Stimulated activated CD8-positive, alpha-beta memory T cell treated with anti-CD3 and anti-CD28 coated beads, Interleukin-7, amount 100 ng/mL, for 1 hour (primary cell): ENCODE measurements around the gene WWOX.

ENCODE experiments used
- DNase-seq, 2 donors: peaks; one replicate each; pipeline ENCODE4 v3.0.0-alpha.2; 2020; ENCODE audit warnings: low read depth in 2 of 2

WWOX gene

DNA sequence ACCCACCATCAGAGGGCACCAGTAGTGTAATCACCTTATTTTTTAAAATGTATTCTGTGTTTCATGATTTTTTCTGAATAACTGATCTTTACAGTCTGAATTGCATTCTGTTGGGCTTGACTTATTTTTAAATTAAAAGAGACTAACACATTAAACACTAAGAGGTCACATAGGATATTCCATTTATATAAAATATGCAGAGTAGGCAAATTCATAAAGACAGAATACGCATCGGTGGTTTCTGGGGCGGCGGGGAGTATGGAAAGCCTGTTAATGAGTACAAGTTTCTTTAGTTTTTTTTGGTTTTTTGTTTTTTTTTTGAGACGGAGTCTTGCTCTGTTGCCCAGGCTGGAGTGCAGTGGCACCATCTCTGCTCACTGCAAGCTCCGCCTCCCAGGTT lies 366.3 kb downstream of the WWOX start:
- no peak for DNase-seq

DNA sequence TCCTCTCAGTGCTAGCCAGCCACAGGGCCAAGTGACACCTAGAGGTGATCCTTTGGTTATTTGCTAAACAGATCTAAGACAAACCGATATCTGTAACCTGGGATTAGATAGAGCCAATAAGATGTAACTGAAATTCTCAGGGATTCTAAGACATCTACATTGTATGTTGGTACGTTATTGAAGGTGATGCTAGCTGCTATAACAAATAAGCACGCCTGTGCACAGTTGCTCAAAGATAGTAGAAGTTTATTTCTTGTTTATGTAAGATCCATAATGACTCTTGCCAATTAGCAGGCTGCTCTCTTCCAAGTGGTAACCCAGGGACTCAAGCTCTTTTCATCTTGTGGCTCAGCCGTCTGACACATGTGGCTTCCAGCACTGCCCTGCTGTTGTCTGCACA lies 370.3 kb downstream of the WWOX start:
- DNase-seq: no peak

DNA sequence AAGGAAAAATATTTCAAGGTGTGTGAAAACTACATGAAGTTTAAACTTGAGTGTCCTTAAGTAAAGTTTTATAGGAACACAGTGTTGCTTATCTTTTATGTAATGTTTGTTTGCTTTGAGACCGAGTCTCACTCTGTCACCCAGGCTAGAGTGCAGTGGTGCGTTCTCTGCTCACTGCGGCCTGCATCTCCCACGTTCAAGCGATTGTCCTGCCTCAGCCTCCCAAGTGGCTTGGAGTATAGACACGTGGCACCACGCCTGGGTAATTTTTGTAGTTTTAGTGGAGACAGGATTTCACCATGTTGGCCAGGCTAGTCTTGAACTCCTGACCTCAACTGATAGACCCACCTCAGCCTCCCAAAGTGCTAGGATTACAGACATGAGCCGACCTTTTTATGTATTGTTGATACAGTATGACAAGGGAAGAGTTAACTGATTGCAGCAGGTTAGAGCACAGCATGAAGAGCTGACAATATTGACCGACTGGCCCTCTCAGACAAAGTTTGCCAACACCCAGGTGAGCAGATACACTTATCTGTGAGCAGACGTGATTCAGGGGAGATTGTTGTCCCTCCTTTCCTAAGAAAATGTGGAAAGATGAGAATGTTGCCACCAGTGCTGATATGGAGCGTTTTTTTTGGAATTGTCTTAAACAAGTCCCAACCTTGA lies 373.7 kb downstream of the WWOX start:
- DNase-seq: no peak

DNA sequence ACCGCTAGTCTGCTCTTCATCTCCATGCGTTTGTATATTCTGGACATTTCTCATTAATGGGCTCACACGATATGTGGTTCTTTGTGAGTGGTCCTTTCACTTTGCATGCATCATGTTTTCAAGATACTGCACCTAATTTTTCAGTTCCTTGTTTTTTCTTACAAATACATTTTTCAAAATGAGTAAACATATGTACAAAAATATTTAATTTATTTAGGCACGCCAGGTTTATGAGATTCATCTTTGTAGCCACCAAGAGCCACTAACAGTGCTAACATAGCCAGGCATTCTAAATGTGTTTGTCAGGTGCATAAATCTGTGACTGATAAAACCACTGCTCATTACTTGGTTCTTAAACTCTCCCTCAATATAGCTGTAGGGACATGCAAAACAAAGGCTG lies 375.3 kb downstream of the WWOX start:
- DNase-seq: no peak

DNA sequence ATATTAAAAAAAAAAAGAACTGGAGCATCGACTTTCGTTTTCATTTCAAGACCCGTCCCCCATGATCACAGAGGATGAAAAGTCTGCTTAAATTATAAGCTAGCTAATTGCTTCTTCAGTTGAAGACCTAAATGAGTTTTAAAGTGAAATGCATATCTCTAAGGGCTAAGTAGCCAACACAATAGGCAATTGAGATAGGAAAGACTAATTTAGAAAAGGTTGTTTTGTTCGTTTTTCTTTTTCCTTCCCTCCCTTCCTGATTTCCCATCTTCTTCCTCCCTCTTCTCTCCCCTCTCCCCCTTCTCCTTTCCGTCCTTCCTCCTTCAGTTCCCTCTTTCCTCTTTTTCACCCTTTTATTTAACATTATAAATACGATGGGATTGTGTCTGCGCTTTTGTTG lies 377.2 kb downstream of the WWOX start:
- no peak for DNase-seq

DNA sequence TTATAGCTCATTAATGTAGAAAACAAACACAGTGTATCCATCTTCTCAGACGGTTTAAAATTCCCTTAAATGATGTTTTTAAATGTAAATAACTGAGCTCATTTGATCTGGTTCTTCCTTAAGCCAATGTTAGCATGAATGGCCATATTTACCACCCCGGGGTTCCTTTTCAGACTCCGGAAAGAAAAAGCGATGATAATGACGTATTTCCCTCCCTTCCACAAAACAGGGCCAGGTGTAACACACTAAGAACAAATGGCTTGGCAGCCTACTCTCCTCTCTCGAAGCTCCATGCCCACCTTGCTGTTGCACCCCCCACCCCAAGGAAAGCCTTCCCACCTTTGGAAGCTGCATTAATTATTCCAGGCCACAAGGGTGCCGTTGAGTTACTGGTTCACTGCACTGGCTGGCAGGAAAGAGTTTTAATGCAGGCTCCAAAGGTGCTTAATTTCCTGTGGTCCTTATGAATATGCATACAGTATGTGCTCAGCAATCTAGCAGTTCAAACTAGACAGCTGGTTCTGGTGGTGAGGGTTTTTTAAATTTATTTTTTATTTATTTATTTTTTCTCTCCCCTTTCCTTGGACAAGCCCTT lies 378.9 kb downstream of the WWOX start:
- no peak for DNase-seq

DNA sequence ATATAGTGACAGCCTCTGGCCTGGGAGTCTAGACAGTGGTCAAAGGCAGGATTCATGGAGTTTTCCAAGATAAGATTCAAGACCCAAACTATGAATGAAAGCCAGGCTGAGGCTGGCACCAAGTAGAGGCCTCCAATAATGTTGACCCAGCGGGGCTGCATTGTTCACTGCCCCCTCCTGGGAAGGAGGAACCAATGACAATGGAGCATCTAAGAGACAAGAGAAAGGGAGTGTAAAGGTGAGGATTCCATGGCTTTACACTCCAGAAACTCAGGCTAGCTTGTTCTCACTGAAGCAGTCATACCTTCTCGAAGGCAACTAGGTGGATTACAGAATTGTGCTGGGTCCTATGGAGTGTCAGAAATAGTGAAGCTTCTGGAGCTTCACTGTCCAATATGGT lies 380.3 kb downstream of the WWOX start:
- no peak for DNase-seq

DNA sequence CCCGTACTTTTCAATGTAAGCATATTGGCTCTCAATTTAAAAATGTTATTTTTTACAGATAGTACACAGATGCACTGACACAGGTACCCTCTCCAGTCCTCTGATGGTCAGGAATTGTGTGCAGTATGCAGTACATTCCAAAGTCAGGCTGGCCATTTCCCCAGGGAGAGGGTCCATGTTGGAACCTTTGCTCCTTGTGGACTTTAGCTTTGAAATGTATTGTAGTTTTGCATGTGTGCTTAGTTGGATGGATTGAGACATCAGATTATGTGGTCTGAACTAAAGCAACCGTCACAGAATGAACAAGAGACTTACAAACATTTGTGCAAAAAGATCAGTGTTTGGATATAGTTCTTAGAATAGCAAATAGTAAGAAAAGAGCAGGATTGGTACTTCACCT lies 381.1 kb downstream of the WWOX start:
- no peak for DNase-seq

DNA sequence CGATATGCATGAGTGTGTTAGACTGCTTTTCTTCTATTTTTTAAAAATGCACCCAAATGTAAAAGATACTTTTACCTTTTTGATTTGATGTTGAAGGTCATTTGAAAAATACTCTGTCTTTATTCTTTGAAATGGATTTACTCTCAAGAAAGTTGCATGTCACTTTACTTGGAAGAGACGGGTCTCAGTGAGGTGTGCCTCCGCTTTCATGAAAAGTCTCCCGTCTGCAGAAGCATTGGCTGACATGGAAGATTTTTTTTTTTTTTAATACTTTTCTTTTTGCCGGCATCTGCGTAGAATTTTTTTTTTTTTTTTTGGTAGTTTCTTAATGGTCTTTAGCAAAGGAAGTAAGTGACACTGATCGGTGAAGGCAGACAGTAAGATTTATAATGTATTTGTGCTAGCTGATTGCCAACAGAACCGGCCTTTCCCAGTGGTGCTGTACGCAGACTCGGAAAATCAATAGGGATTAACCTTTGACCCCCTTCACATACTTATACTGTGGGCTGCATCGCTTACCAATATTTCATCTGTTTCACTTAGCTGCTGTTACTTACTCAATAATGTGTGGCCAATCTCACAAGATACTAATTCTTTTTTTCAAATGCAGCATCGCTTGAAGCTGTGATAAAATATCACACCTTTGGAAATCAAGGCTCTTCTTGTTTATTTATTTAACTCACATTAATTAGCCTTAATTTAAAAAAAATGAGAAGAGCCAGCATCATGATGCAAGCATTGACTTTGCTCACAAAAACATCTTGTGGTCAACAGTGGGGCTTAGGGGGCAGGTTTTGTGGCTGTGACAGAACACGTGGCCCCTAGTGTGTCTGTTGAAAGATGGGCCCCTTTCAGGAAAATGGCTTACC lies 383.9 kb downstream of the WWOX start:
- DNase-seq: no peak

DNA sequence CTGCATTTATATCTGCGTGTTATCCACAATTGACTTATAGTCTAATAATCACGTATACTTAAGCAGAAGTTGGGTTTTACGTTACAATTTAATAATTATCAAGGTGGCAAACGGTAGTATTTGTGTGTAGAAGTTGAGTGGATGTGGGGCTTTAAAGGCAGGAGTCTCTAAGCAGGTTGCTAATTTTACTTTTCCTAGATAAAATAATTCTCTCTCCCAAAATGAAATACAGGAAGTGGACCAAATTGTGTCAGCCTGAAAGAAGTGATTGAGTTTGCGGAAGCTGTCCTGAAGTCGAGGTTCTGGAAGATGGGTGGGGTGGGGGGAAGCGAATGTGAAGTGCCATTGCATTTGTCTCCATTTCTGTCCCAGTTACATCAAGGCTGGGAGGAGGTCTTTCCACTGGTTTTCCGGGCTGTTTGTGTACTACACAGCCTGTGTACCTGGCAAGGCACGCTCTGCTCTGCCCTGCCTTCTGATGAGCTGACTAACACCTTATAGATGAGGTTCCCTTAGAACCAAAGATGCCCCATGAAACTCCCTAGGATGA lies 385.1 kb downstream of the WWOX start:
- no peak for DNase-seq

DNA sequence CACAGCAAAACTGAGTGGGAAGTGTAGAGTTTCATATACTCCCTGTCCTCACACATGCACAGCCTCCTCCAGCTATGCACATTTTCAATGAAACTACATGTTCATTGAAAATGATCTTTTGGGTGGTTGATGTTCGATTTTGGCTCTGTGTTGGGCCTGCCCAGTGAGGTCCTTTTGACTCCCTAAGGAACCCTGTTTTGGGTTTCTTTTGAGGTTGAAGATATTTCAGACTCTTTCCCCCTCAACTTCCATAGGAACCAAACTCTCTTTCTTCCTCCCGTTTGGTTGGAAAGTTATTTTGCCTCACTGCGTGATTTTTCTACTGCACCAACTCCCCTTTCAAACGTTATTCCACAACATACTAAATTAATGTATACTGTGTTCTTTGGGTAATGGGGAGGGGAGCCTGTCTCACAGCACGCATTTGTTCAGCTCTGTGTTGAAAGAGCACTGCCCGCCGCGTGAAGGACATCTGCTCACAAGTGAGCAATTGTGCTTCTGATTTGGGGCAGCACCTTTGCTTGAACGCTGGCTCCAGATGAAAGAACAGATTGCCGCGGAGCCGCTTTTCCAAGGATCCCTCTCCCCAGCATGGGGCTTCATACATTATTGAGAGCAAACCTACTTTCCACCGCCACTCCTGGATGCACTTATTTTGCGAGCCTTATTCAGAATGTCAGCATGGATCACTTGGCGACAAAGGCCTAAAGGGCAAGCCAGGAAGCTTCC lies 385.9 kb downstream of the WWOX start:
- no peak for DNase-seq

DNA sequence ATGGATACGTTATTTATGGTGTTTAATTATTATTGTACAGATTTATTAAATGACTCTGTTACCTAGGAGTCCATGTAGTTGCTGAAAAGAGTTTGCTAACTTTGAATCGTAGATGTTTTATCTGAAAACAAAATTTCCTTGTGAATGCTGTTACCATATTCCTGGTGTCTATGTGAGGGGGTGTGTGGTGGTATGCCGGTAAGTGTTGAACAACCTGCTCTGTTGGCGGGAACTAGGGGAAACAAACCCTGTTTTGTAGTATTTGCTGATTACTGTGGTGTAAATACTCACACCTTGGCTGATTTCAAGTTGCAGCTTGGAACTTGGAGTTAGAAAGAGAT lies 386.4 kb downstream of the WWOX start:
- no peak for DNase-seq

DNA sequence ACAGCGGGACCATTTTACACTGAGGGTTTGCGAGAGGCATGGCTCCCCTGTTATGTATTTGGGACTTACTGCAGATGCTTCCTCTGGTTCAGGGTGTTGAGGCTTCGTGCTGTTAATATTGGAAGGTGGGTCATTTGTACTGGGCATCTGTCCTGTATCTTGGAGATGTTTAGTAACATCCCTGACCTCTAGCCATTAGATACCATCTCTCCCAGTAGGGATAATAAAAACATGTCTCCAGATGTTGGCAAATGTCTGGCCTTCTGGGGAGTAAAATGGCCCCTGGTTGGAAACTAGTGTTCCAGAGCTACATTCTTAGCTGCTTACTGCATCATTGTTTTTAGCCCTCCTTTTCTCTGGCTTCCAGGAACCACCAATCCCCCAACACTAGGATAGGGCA lies 388.0 kb downstream of the WWOX start:
- DNase-seq: no peak

DNA sequence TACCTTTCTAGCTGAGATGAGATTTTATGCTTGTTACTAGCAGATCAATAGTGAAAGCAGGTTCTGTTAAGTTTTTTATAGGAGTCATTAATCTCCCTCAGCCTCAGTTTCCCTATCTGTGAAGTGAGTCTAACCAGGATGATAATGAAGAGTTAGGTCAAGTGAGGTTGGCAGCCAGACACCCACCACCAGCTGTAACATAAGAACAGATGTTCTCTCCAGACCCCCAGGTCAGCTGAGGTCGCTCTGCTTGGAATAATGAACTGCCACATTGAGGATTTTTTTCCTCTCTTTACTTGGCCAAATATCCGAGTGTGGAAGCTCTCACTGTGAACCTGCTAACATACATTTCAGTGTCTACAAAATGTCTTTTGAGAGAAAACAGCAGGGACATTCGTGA lies 389.6 kb downstream of the WWOX start:
- DNase-seq: no peak

DNA sequence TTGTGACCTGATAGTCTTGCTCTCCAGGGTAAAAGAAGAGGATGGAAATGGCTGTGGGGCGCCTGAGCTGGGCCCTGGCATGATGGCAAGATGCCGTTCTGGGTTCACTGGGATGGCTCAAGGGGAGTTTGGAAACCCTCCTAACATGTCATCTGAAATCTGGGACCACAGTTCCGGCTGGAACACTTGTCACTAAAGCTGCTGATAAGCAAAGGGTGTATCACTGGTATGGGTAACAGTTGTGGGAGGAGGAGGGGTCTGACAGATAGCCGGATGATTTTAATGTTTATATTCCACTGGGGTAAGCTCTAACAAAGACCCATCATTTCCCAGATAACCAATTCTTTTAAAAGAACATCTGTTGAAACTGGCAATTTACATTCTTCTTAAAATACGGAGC lies 390.2 kb downstream of the WWOX start:
- DNase-seq: no peak

DNA sequence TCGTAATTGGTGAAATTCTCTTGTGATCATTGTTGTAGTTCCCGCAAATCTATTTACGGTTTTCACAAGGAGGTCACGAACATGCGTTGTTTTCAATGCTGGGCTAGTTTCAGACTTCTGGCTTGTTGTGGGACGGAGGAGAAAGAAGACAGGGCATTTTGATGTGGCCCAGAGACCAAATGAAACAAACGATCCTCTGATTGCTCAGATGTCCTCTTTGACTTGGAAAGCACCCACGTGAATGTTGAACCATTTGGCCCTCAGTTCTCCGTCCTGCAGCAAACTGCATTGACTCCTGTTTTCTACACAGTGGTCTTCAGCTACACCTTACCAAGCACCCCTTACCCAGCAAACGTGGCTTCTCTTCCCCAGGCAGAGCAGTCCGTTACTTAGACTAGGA lies 391.0 kb downstream of the WWOX start:
- no peak for DNase-seq

DNA sequence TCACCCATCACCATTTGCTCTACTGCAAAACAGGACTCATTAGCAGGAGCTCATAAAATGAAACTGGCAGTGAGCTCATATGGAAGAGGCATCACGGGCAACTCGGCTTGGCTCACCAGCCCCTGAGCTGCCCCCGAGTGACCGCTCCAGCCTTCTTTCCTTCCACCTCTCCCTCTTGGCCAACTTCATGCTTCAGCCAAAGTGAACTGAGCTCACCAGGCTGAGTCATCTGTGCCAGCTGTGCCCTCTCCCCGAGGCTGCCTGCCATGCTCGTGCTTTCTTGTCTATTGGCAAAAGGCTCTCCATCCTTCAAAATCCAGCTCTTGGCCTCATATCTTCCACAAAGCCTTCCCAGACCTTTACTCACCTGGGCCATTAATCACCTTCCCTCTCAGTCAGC lies 391.4 kb downstream of the WWOX start:
- DNase-seq: no peak

DNA sequence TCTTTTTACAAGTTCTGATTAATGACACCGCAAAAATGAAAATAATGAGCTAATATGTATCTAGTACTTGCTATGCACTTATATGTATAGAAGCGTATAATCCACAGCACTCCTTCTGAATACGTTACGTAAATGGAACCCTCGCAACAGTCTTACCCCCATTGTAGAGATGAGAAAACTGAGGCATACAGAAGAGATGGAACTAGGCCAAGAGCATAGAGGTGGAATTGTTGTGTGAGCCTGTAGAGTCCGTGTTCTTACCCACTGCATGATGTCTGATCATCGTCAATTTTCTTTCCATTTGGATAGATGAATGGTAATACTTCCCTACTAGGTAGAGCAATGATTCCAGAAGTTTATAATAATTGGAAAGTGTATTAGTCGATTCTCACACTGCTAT lies 394.1 kb downstream of the WWOX start:
- DNase-seq: no peak

DNA sequence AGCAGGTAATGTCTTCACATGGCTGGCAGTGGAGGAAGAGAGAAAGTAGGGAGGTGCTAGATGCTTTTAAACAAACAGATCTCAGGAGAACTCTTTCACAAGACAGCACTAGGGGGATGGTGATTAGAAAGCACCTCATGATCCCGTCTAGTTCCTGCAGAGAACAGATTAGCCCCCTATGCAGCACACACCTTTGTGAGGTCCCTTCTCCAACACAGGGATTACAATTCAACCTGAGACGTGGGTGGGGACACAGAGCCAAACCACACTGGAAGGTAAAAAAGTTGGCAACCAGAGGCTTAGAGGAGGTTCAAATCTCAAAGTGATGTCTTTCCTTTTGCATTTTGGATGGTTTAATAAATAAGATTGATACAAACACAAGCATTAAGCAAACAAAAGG lies 394.7 kb downstream of the WWOX start:
- no peak for DNase-seq

DNA sequence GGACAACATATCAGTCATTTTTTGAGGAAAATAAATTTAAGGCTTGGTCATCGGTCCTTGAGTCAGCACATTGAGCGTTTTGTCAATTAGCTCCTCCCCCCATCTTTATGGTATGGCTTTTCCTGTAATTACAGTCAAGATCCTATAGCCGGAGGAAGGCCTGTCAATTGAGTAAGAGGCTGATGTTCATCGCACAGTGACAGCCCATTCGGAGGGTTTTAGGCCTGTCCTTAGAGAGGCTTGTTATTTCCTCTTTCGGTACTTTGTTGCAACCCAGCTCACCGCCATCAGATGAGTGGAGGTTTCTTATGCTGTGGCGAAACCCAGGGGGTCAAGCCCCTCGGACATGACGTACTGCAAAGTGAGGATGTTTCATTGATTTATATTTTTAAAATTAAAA lies 395.2 kb downstream of the WWOX start:
- no peak for DNase-seq

DNA sequence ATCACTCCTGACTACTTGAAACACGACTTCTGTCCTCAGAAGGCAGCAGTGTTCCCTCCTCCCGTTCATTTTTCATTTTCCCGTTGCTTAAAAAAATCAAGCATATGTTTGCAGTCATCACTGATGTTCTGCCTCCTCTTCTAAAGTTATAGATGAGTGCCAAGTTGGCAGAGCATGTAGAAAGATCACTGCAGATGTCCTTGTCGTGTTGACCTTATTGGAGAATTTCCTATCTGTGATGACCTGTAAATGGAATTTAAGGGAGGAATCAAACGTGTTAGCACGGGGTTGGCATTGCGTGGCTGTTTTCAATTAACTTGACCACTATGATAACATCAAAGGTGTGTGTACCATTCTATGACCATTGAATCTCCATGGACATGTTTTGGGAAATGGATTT lies 396.7 kb downstream of the WWOX start:
- no peak for DNase-seq

DNA sequence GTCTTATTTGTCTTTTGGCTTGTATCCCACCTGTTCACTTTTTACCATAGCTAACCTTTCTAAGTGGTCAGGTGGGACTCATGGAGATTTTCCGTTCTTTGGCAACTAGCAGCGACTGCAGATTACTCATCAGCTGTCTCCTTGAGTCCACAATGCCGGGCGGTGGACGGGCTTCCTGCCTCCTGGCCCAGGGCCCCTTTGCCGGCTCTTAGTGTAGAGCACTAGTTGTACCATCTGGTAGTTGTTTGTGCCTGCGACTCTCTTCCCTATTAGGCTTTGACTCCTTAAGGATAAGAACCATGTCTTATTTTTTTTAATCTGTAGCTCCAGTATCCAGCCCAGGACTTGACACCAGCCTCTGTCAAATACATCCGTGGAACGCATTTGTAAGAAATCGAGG lies 399.9 kb downstream of the WWOX start:
- no peak for DNase-seq
